Keratinocyte (primary cell): ENCODE results near the gene ACTN1.

Experiments
- CTCF ChIP-seq, 3 experiments: IDR thresholded peaks in 1 of 3; conservative IDR thresholded peaks in 1 of 3; optimal IDR thresholded peaks in 1 of 3; 2 replicates in 2 of 3; 3 replicates in 1 of 3; pipeline versions ENCODE3 to v1.5.1; 2011; ENCODE audit warnings: low read length in 3 of 3, mild to moderate bottlenecking in 3 of 3, moderate library complexity in 2 of 3, control low read depth in 1 of 3, inconsistent platforms in 1 of 3; ENCODE audit not compliant: insufficient read depth in 2 of 3; ENCODE audit errors: extremely low read depth in 1 of 3
- EZH2 ChIP-seq: IDR thresholded peaks from one replicate; pipeline ENCODE4 v1.6.1; 2012; ENCODE audit warnings: inconsistent platforms, mild to moderate bottlenecking, low read length, moderate library complexity

DNA sequence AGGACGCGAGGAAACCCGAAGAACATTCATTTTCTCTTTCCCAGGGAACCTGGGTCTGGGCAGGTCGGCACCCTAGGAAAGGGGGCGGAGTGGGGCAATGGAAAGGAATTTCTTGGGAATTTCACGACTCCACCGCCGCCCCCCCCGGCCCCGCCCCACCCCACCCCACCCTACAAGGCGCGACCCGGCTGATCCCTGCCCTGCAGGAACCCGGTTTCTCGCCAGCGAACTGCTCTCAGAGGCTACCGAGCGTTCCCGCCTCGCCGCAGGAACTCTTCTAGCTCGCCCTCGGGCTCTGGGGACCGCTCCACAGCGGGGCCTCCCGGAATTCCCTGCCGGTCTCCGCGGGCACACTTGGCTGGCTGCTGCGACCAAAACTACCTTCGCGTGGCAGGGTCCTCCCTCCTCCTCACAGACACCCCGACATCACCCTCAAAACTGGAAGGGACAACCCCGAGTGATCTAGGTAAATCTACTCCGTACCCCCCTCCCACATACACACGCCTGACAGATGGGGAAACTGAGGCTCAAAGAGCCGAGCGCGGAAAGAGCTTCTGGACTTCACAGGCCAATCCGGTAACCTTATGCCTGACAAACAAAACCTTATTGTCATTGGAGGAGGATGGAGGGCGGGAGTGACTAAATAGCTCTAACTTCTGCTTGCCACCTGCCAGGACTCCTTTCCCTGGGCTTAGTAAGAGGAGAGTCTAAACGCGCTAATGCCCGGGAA is 785 bp upstream of the ACTN1 start:
- TF ChIP-seq CTCF (optimal IDR thresholded peaks at IDR 0.05 in 1 of 3, IDR thresholded peaks at IDR 0.05 in 1 of 3, conservative IDR thresholded peaks at IDR 0.05 in 1 of 3; ENCODE audit: extremely low read depth in 1 of 3, insufficient read depth in 2 of 3, low read length in 3 of 3) (no peak), EZH2 (no peak)
